ENCODE data around the gene HS3ST3A1. TPM values are rescaled to one million over a fixed set of nuclear protein-coding genes. Genes with fewer than 3 reads are reported as not detected.
"Not testable (repeated sequence)": the region's sequence is repeated elsewhere in the genome, so short reads cannot be mapped to it uniquely, and the experiment has no call there.

The HS3ST3A1 gene
- total RNA-seq, 1 experiment from 2014 or later, result not detected

GRCh38 chr17:13498184-13498583 lies 103.5 kb downstream of the HS3ST3A1 start:
- H3K36me3 Mint-ChIP-seq (ENCODE audit: insufficient read depth, unreplicated experiment), result no peaks in the 10 kb centered on the region
- intact Hi-C loops (cut with micrococcal nuclease; ENCODE audit: unreplicated experiment), result no loop called here
- no peak for TF ChIP-seq CTCF (IDR thresholded peaks at IDR 0.05; ENCODE audit: insufficient read depth in 1 of 2, low read depth in 1 of 2, low read length in 1 of 2, severe bottlenecking in 1 of 2, unreplicated experiment in 1 of 2)
- no peak for DNase-seq
- Histone ChIP-seq H3K9me3 (no peaks in the 10 kb centered on the region), H3K36me3 (ENCODE audit: control insufficient read depth, insufficient read depth, low read length) (no peaks in the 10 kb centered on the region), H3K4me1 (no peaks in the 10 kb centered on the region), H3K27me3 (replicated peaks; ENCODE audit: control insufficient read depth, insufficient read depth, low read length) (no peaks in the 10 kb centered on the region), H3K4me3 (ENCODE audit: low read depth, low read length) (no peak overlapping the region)
- H3K9me3 Mint-ChIP-seq (ENCODE audit: unreplicated experiment), result no peaks in the 10 kb centered on the region
- no peaks in the 10 kb centered on the region for H3K4me1 Mint-ChIP-seq (ENCODE audit: low read depth, unreplicated experiment)
- CTCF ChIA-PET, result no interaction called here
- H3K27ac Mint-ChIP-seq (ENCODE audit: unreplicated experiment), result no peak overlapping the region
- H3K27me3 Mint-ChIP-seq (ENCODE audit: insufficient read depth, unreplicated experiment), result no peaks in the 10 kb centered on the region
- H3K4me3 Mint-ChIP-seq (ENCODE audit: unreplicated experiment), result no peak overlapping the region
- POLR2A ChIA-PET, result no interaction called here
- BruUV-seq (replicated peaks), result no TSS peak

GRCh38 chr17:13496553-13497056 lies 105.1 kb downstream of the HS3ST3A1 start:
- H3K27me3 ChIP-seq (replicated peaks; ENCODE audit: control insufficient read depth, insufficient read depth, low read length); POLR2A ChIA-PET; H3K4me3 Mint-ChIP-seq (ENCODE audit: unreplicated experiment); H3K9me3 Mint-ChIP-seq (ENCODE audit: unreplicated experiment); DNase-seq; H3K4me1 ChIP-seq; CTCF ChIA-PET; H3K36me3 ChIP-seq (ENCODE audit: control insufficient read depth, insufficient read depth, low read length); H3K9me3 ChIP-seq; intact Hi-C loops (cut with micrococcal nuclease; ENCODE audit: unreplicated experiment); H3K4me3 ChIP-seq (ENCODE audit: low read depth, low read length); H3K27me3 Mint-ChIP-seq (ENCODE audit: insufficient read depth, unreplicated experiment); H3K27ac Mint-ChIP-seq (ENCODE audit: unreplicated experiment); BruUV-seq (replicated peaks); H3K36me3 Mint-ChIP-seq (ENCODE audit: insufficient read depth, unreplicated experiment); H3K4me1 Mint-ChIP-seq (ENCODE audit: low read depth, unreplicated experiment): not testable (repeated sequence)

GRCh38 chr17:13495423-13495822 lies 106.3 kb downstream of the HS3ST3A1 start:
- Mint-ChIP-seq H3K27me3 (ENCODE audit: insufficient read depth, unreplicated experiment) (no peaks in the 10 kb centered on the region), H3K4me3 (ENCODE audit: unreplicated experiment) (no peak overlapping the region), H3K9me3 (ENCODE audit: unreplicated experiment) (no peaks in the 10 kb centered on the region), H3K27ac (ENCODE audit: unreplicated experiment) (no peak overlapping the region), H3K36me3 (ENCODE audit: insufficient read depth, unreplicated experiment) (no peaks in the 10 kb centered on the region), H3K4me1 (ENCODE audit: low read depth, unreplicated experiment) (no peaks in the 10 kb centered on the region)
- CTCF ChIA-PET, result no interaction called here
- BruUV-seq (replicated peaks), result no TSS peak
- Histone ChIP-seq H3K4me1 (no peaks in the 10 kb centered on the region), H3K4me3 (ENCODE audit: low read depth, low read length) (no peak overlapping the region), H3K9me3 (no peaks in the 10 kb centered on the region), H3K27me3 (replicated peaks; ENCODE audit: control insufficient read depth, insufficient read depth, low read length) (no peaks in the 10 kb centered on the region), H3K36me3 (ENCODE audit: control insufficient read depth, insufficient read depth, low read length) (no peaks in the 10 kb centered on the region)
- DNase-seq, result no peak
- no peak for TF ChIP-seq CTCF (IDR thresholded peaks at IDR 0.05; ENCODE audit: insufficient read depth in 1 of 2, low read depth in 1 of 2, low read length in 1 of 2, severe bottlenecking in 1 of 2, unreplicated experiment in 1 of 2)
- intact Hi-C loops (cut with micrococcal nuclease; ENCODE audit: unreplicated experiment), result no loop called here
- POLR2A ChIA-PET, result no interaction called here

GRCh38 chr17:13492737-13493122 lies 109.0 kb downstream of the HS3ST3A1 start:
- no peak overlapping the region for H3K4me3 Mint-ChIP-seq (ENCODE audit: unreplicated experiment)
- no peaks in the 10 kb centered on the region for H3K27me3 Mint-ChIP-seq (ENCODE audit: insufficient read depth, unreplicated experiment)
- H3K4me1 Mint-ChIP-seq (ENCODE audit: low read depth, unreplicated experiment), result no peaks in the 10 kb centered on the region
- H3K27ac Mint-ChIP-seq (ENCODE audit: unreplicated experiment), result no peak overlapping the region
- BruUV-seq (replicated peaks), result no TSS peak
- no peak overlapping the region for H3K4me3 ChIP-seq (ENCODE audit: low read depth, low read length)
- H3K27me3 ChIP-seq (replicated peaks; ENCODE audit: control insufficient read depth, insufficient read depth, low read length), result no peaks in the 10 kb centered on the region
- CTCF ChIA-PET, result no interaction called here
- no peaks in the 10 kb centered on the region for H3K9me3 ChIP-seq
- no peaks in the 10 kb centered on the region for H3K36me3 Mint-ChIP-seq (ENCODE audit: insufficient read depth, unreplicated experiment)
- H3K9me3 Mint-ChIP-seq (ENCODE audit: unreplicated experiment), result no peaks in the 10 kb centered on the region
- DNase-seq, result no peak
- H3K36me3 ChIP-seq (ENCODE audit: control insufficient read depth, insufficient read depth, low read length), result no peaks in the 10 kb centered on the region
- POLR2A ChIA-PET, result no interaction called here
- intact Hi-C loops (cut with micrococcal nuclease; ENCODE audit: unreplicated experiment), result no loop called here
- no peak for TF ChIP-seq CTCF (IDR thresholded peaks at IDR 0.05; ENCODE audit: insufficient read depth in 1 of 2, low read depth in 1 of 2, low read length in 1 of 2, severe bottlenecking in 1 of 2, unreplicated experiment in 1 of 2)
- no peaks in the 10 kb centered on the region for H3K4me1 ChIP-seq

All from Caco-2 (cell line).